Middle frontal gyrus (tissue), 1 donor: Measurements from ENCODE around the gene ISX.

ENCODE experiments used
- DNase-seq: peaks from one replicate; pipeline ENCODE4 v3.0.0-alpha.2; 2015; ENCODE audit warnings: low spot score; ENCODE audit errors: extremely low spot score

ISX gene

GRCh38 chr22:35051791-35052190, 14.2 kb upstream of the ISX start:
- DNase-seq, result no peak

GRCh38 chr22:35053060-35053835, 12.7 kb upstream of the ISX start:
- no peak for DNase-seq

GRCh38 chr22:35054064-35054463, 11.9 kb upstream of the ISX start:
- DNase-seq, result no peak

GRCh38 chr22:35056486-35056885, 9.5 kb upstream of the ISX start:
- no peak for DNase-seq

GRCh38 chr22:35057155-35057554, 8.8 kb upstream of the ISX start:
- no peak for DNase-seq

GRCh38 chr22:35059632-35060031, 6.3 kb upstream of the ISX start:
- no peak for DNase-seq

GRCh38 chr22:35064664-35065063, 1.3 kb upstream of the ISX start:
- DNase-seq, result no peak

- no peak for DNase-seq
Measured at GRCh38 chr22:35065183-35065582, 775 bp upstream of the ISX start.

GRCh38 chr22:35066768-35067167, 810 bp downstream of the ISX start:
- DNase-seq, result no peak

- no peak for DNase-seq
Measured at GRCh38 chr22:35069541-35069940, 3.6 kb downstream of the ISX start.

GRCh38 chr22:35070451-35071093, 4.6 kb downstream of the ISX start:
- DNase-seq, result no peak

GRCh38 chr22:35071784-35072183, 5.8 kb downstream of the ISX start:
- no peak for DNase-seq

- DNase-seq, result no peak
Measured at GRCh38 chr22:35072925-35073324, 7.0 kb downstream of the ISX start.

- DNase-seq, result no peak
Measured at GRCh38 chr22:35074583-35074982, 8.6 kb downstream of the ISX start.

GRCh38 chr22:35076630-35077029, 10.7 kb downstream of the ISX start:
- no peak for DNase-seq

GRCh38 chr22:35085621-35086020, 19.7 kb downstream of the ISX start:
- DNase-seq, result no peak

- DNase-seq, result no peak
Measured at GRCh38 chr22:35089139-35089538, 23.2 kb downstream of the ISX start.

GRCh38 chr22:35092406-35092805, 26.4 kb downstream of the ISX start:
- no peak for DNase-seq

GRCh38 chr22:35098921-35099320, 33.0 kb downstream of the ISX start:
- no peak for DNase-seq

- DNase-seq, result no peak
Measured at GRCh38 chr22:35099883-35100282, 33.9 kb downstream of the ISX start.

GRCh38 chr22:35102663-35103062, 36.7 kb downstream of the ISX start:
- no peak for DNase-seq

- no peak for DNase-seq
Measured at GRCh38 chr22:35103761-35104160, 37.8 kb downstream of the ISX start.

- no peak for DNase-seq
Measured at GRCh38 chr22:35104491-35104890, 38.5 kb downstream of the ISX start.
